A549 (cell line): ENCODE measurements around the gene OR51B2.

ENCODE experiments used
- ESRRA ChIP-seq: fragments of 150-350 bp; IDR thresholded peaks from 2 replicates; pipeline ENCODE4 v1.6.1; 2014; ENCODE audit warnings: mild to moderate bottlenecking, low read length, borderline replicate concordance
- TF ChIP-seq, protein P1 (sequence below): fragments of >200 bp; sonication (Bioruptor Twin); formaldehyde crosslinking; IDR thresholded peaks from 3 replicates; pipeline ENCODE4 v1.5.1; 2016
- TF ChIP-seq, protein P2 (sequence below): fragments of 450-650 bp; IDR thresholded peaks from 2 replicates; pipeline ENCODE4 v1.6.1; 2014; ENCODE audit warnings: antibody characterized with exemption
- TF ChIP-seq, protein P3 (sequence below): fragments of >200 bp; sonication (Bioruptor Twin); formaldehyde crosslinking; IDR thresholded peaks from 3 replicates; pipeline ENCODE4 v1.6.1; 2016

DNA sequence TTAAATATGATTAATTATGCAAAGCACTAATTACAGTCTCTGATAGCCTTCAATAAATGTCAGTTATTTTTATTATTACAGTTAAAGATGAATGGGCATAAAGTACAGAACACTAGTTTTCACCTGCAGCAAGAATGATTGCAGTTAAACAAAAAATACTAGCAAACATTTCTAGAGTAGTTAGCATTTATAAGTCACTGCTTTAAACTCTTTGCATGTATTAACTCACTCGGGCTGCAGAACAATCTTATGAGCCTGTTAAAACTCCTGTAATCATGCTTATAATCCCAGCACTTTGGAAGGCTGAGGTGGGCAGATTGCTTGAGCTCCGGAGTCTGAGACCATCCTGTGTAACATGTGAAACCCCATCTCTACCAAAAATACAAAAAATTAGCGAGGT lies 37.2 kb downstream of the OR51B2 start:
- TF ChIP-seq, protein P1, sequence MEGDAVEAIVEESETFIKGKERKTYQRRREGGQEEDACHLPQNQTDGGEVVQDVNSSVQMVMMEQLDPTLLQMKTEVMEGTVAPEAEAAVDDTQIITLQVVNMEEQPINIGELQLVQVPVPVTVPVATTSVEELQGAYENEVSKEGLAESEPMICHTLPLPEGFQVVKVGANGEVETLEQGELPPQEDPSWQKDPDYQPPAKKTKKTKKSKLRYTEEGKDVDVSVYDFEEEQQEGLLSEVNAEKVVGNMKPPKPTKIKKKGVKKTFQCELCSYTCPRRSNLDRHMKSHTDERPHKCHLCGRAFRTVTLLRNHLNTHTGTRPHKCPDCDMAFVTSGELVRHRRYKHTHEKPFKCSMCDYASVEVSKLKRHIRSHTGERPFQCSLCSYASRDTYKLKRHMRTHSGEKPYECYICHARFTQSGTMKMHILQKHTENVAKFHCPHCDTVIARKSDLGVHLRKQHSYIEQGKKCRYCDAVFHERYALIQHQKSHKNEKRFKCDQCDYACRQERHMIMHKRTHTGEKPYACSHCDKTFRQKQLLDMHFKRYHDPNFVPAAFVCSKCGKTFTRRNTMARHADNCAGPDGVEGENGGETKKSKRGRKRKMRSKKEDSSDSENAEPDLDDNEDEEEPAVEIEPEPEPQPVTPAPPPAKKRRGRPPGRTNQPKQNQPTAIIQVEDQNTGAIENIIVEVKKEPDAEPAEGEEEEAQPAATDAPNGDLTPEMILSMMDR, result no peak
- TF ChIP-seq, protein P2, sequence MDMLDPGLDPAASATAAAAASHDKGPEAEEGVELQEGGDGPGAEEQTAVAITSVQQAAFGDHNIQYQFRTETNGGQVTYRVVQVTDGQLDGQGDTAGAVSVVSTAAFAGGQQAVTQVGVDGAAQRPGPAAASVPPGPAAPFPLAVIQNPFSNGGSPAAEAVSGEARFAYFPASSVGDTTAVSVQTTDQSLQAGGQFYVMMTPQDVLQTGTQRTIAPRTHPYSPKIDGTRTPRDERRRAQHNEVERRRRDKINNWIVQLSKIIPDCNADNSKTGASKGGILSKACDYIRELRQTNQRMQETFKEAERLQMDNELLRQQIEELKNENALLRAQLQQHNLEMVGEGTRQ, result no peak
- TF ChIP-seq, protein P3, sequence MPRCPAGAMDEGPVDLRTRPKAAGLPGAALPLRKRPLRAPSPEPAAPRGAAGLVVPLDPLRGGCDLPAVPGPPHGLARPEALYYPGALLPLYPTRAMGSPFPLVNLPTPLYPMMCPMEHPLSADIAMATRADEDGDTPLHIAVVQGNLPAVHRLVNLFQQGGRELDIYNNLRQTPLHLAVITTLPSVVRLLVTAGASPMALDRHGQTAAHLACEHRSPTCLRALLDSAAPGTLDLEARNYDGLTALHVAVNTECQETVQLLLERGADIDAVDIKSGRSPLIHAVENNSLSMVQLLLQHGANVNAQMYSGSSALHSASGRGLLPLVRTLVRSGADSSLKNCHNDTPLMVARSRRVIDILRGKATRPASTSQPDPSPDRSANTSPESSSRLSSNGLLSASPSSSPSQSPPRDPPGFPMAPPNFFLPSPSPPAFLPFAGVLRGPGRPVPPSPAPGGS, result no peak
- TF ChIP-seq ESRRA, result no peak
